HG03103 (cell line): ENCODE results near the gene GTSF1L.

Experiments
- ATAC-seq: cut with Tn5 transposase; IDR thresholded peaks from one replicate; pipeline ENCODE4 v1.9.1; 2021; ENCODE audit warnings: low read depth; ENCODE audit not compliant: unreplicated experiment

GTSF1L gene

GRCh38 chr20:43676368-43676767, 50.4 kb downstream of the GTSF1L start:
- ATAC-seq: no peak
